Activated CD4-positive, alpha-beta memory T cell treated with anti-CD3 and anti-CD28 coated beads for 36 hours (primary cell): Measurements from ENCODE around the gene CEP295NL. TPM values are rescaled to one million over a fixed set of nuclear protein-coding genes. Genes with fewer than 3 reads are reported as not detected.

Experiments used
- CTCF ChIA-PET: fragments of 350-600 bp; sonication (Branson Sonifier 250); formaldehyde crosslinking; loops from one replicate; lab custom pipeline; 2021; ENCODE audit warnings: antibody characterized with exemption, inconsistent platforms; lab: Charles Lee
- POLR2A ChIA-PET: fragments of 350-600 bp; sonication (Branson Sonifier 250); formaldehyde crosslinking; loops from one replicate; lab custom pipeline; 2021; ENCODE audit warnings: antibody characterized with exemption; lab: Charles Lee
- DNase-seq: peaks from one replicate; pipeline ENCODE4 v3.0.0-alpha.2; 2020
- H3K27ac Mint-ChIP-seq: one replicate; pipeline ENCODE4 v1.8.0; 2021; ENCODE audit warnings: mixed read lengths
- H3K27me3 Mint-ChIP-seq: one replicate; pipeline ENCODE4 v1.8.0; 2021; ENCODE audit warnings: mixed read lengths
- H3K36me3 Mint-ChIP-seq: one replicate; pipeline ENCODE4 v1.8.0; 2021; ENCODE audit warnings: mixed read lengths
- H3K4me1 Mint-ChIP-seq: one replicate; pipeline ENCODE4 v1.8.0; 2021; ENCODE audit warnings: low read depth, mixed read lengths
- H3K4me3 Mint-ChIP-seq: one replicate; pipeline ENCODE4 v1.8.0; 2021; ENCODE audit warnings: mild to moderate bottlenecking, mixed read lengths
- H3K9me3 Mint-ChIP-seq: one replicate; pipeline ENCODE4 v1.8.0; 2021; ENCODE audit warnings: mixed read lengths
- intact Hi-C: fragments of 100-400 bp; cut with micrococcal nuclease; formaldehyde crosslinking; loops from one replicate; pipeline ENCODE4 v1.15.1; 2023
- total RNA-seq, 2 experiments: library from RNA; stranded (reverse); gene quantifications; one replicate each; pipeline ENCODE4 v1.2.3, GENCODE V29; 2021

The CEP295NL gene
- total RNA-seq, 2 experiments from 2014 or later, result not detected

GRCh38 chr17:78865682-78866390, 37.2 kb downstream of the CEP295NL start:
- no peak overlapping the region for H3K27ac Mint-ChIP-seq
- peaks cover 7% of the 10 kb centered on the region for H3K27me3 Mint-ChIP-seq
- H3K36me3 Mint-ChIP-seq, result no peaks in the 10 kb centered on the region
- H3K4me3 Mint-ChIP-seq, result no peak overlapping the region
- intact Hi-C loops, result loop anchor here (1.0 to 10.0 kb wide), 2 partner anchors 59 to 105 kb away; partner anchors contain the start of gene TIMP2
- CTCF ChIA-PET, result interaction anchor here (0.6 to 3.3 kb wide), 41 partner anchors 10 to 490 kb away, joined by 3 to 89 read pairs (median 4); partner anchors contain the start of genes CEP295NL and LGALS3BP
- no peaks in the 10 kb centered on the region for H3K9me3 Mint-ChIP-seq
- peak; percentile 78 for DNase-seq
- peaks cover 3% of the 10 kb centered on the region for H3K4me1 Mint-ChIP-seq
- POLR2A ChIA-PET, result interaction anchor here (1.2 kb wide), 1 partner anchor 106 kb away, joined by 4 read pairs; no protein-coding TSS in a partner anchor

GRCh38 chr17:78864117-78864516, 38.9 kb downstream of the CEP295NL start:
- no peak overlapping the region for H3K27ac Mint-ChIP-seq

GRCh38 chr17:78862073-78863023, 40.7 kb downstream of the CEP295NL start:
- intact Hi-C loops, result loop anchor here (10.0 kb wide), 1 partner anchor 62 kb away; the partner anchor contains the start of gene TIMP2
- peaks cover 3% of the 10 kb centered on the region for H3K4me1 Mint-ChIP-seq
- ChIA-PET CTCF (interaction anchor here (1.0 to 1.6 kb wide), 3 partner anchors 19 to 110 kb away, joined by 3 to 5 read pairs (median 5); no protein-coding TSS in a partner anchor), POLR2A (no interaction called here)
- H3K9me3 Mint-ChIP-seq, result no peaks in the 10 kb centered on the region
- no peaks in the 10 kb centered on the region for H3K36me3 Mint-ChIP-seq
- H3K4me3 Mint-ChIP-seq, result no peak overlapping the region
- no peak overlapping the region for H3K27ac Mint-ChIP-seq
- peaks cover 7% of the 10 kb centered on the region for H3K27me3 Mint-ChIP-seq
- no peak for DNase-seq

More at GRCh38 chr17:78864117-78864516, 38.9 kb downstream of the CEP295NL start:
- peaks cover 7% of the 10 kb centered on the region for H3K27me3 Mint-ChIP-seq
- CTCF ChIA-PET, result interaction anchor here (1.6 kb wide), 1 partner anchor 107 kb away, joined by 5 read pairs; no protein-coding TSS in a partner anchor
- no peak for DNase-seq
- no peak overlapping the region for H3K4me3 Mint-ChIP-seq
- intact Hi-C loops, result loop anchor here (10.0 kb wide), 1 partner anchor 61 kb away; the partner anchor contains the start of gene TIMP2
- H3K4me1 Mint-ChIP-seq, result peaks cover 3% of the 10 kb centered on the region
- POLR2A ChIA-PET, result no interaction called here
- H3K36me3 Mint-ChIP-seq, result no peaks in the 10 kb centered on the region
- no peaks in the 10 kb centered on the region for H3K9me3 Mint-ChIP-seq

GRCh38 chr17:78861229-78861628, 41.8 kb downstream of the CEP295NL start:
- Mint-ChIP-seq H3K9me3 (no peaks in the 10 kb centered on the region), H3K4me1 (peaks cover 3% of the 10 kb centered on the region), H3K4me3 (no peak overlapping the region), H3K36me3 (no peaks in the 10 kb centered on the region), H3K27ac (no peak overlapping the region), H3K27me3 (peaks cover 7% of the 10 kb centered on the region)
- ChIA-PET POLR2A (no interaction called here), CTCF (interaction anchor here (0.7 kb wide), 1 partner anchor 13 kb away, joined by 3 read pairs; no protein-coding TSS in a partner anchor)
- DNase-seq, result no peak
- intact Hi-C loops, result loop anchor here (10.0 kb wide), 1 partner anchor 64 kb away; the partner anchor contains the start of gene TIMP2

GRCh38 chr17:78859051-78859450, 44.0 kb downstream of the CEP295NL start:
- CTCF ChIA-PET, result interaction anchor here (1.5 kb wide), 1 partner anchor 112 kb away, joined by 6 read pairs; no protein-coding TSS in a partner anchor
- no peaks in the 10 kb centered on the region for H3K4me1 Mint-ChIP-seq

GRCh38 chr17:78857266-78857665, 45.7 kb downstream of the CEP295NL start:
- Mint-ChIP-seq H3K36me3 (no peaks in the 10 kb centered on the region), H3K27me3 (no peaks in the 10 kb centered on the region), H3K4me3 (no peak overlapping the region), H3K27ac (no peak overlapping the region), H3K4me1 (no peaks in the 10 kb centered on the region), H3K9me3 (no peaks in the 10 kb centered on the region)
- intact Hi-C loops, result no loop called here
- DNase-seq, result no peak
- ChIA-PET POLR2A (no interaction called here), CTCF (interaction anchor here (0.7 kb wide), 1 partner anchor 14 kb away, joined by 3 read pairs; no protein-coding TSS in a partner anchor)

More at GRCh38 chr17:78859051-78859450, 44.0 kb downstream of the CEP295NL start:
- no peaks in the 10 kb centered on the region for H3K9me3 Mint-ChIP-seq
- intact Hi-C loops, result no loop called here
- H3K36me3 Mint-ChIP-seq, result no peaks in the 10 kb centered on the region
- DNase-seq, result no peak
- peaks cover 4% of the 10 kb centered on the region for H3K27me3 Mint-ChIP-seq
- no peak overlapping the region for H3K4me3 Mint-ChIP-seq
- no peak overlapping the region for H3K27ac Mint-ChIP-seq
- POLR2A ChIA-PET, result no interaction called here

GRCh38 chr17:78855561-78856165, 47.3 kb downstream of the CEP295NL start:
- POLR2A ChIA-PET, result no interaction called here

GRCh38 chr17:78854508-78854907, 48.5 kb downstream of the CEP295NL start:
- intact Hi-C loops, result no loop called here
- Mint-ChIP-seq H3K36me3 (no peaks in the 10 kb centered on the region), H3K4me1 (no peaks in the 10 kb centered on the region), H3K27me3 (no peaks in the 10 kb centered on the region), H3K27ac (no peak overlapping the region), H3K9me3 (no peaks in the 10 kb centered on the region), H3K4me3 (no peak overlapping the region)
- ChIA-PET CTCF (interaction anchor here (0.6 to 2.0 kb wide), 3 partner anchors 11 to 64 kb away, joined by 3 to 13 read pairs (median 5); no protein-coding TSS in a partner anchor), POLR2A (no interaction called here)
- DNase-seq, result no peak

More at GRCh38 chr17:78855561-78856165, 47.3 kb downstream of the CEP295NL start:
- Mint-ChIP-seq H3K4me3 (no peak overlapping the region), H3K36me3 (no peaks in the 10 kb centered on the region), H3K9me3 (no peaks in the 10 kb centered on the region), H3K27ac (peak overlapping the region; percentile 23), H3K4me1 (no peaks in the 10 kb centered on the region), H3K27me3 (no peaks in the 10 kb centered on the region)
- CTCF ChIA-PET, result interaction anchor here (1.1 to 2.0 kb wide), 2 partner anchors 10 kb away, joined by 8 to 13 read pairs; no protein-coding TSS in a partner anchor
- intact Hi-C loops, result no loop called here
- no peak for DNase-seq

- ChIA-PET POLR2A (no interaction called here), CTCF (interaction anchor here (0.6 to 2.0 kb wide), 3 partner anchors 11 to 65 kb away, joined by 3 to 13 read pairs (median 5); no protein-coding TSS in a partner anchor)
- H3K4me1 Mint-ChIP-seq, result no peaks in the 10 kb centered on the region
- intact Hi-C loops, result no loop called here
- no peak overlapping the region for H3K27ac Mint-ChIP-seq
- H3K9me3 Mint-ChIP-seq, result no peaks in the 10 kb centered on the region
- DNase-seq, result no peak
- H3K4me3 Mint-ChIP-seq, result no peak overlapping the region
- H3K27me3 Mint-ChIP-seq, result no peaks in the 10 kb centered on the region
- no peaks in the 10 kb centered on the region for H3K36me3 Mint-ChIP-seq
These were observed 49.0 kb downstream of the CEP295NL start for GRCh38 chr17:78853926-78854394.

- no peaks in the 10 kb centered on the region for H3K9me3 Mint-ChIP-seq
- CTCF ChIA-PET, result interaction anchor here (1.0 to 2.9 kb wide), 5 partner anchors 9 to 382 kb away, joined by 3 to 14 read pairs (median 3); no protein-coding TSS in a partner anchor
- no peaks in the 10 kb centered on the region for H3K4me1 Mint-ChIP-seq
- DNase-seq, result no peak
- intact Hi-C loops, result no loop called here
- no peak overlapping the region for H3K4me3 Mint-ChIP-seq
- H3K36me3 Mint-ChIP-seq, result no peaks in the 10 kb centered on the region
- no peaks in the 10 kb centered on the region for H3K27me3 Mint-ChIP-seq
- POLR2A ChIA-PET, result no interaction called here
- no peak overlapping the region for H3K27ac Mint-ChIP-seq
These were observed 50.3 kb downstream of the CEP295NL start for GRCh38 chr17:78852709-78853121.

- no peak overlapping the region for H3K4me3 Mint-ChIP-seq
- CTCF ChIA-PET, result interaction anchor here (0.9 kb wide), 1 partner anchor 12 kb away, joined by 3 read pairs; no protein-coding TSS in a partner anchor
- no peak for DNase-seq
- POLR2A ChIA-PET, result no interaction called here
- H3K9me3 Mint-ChIP-seq, result no peaks in the 10 kb centered on the region
- peaks cover 5% of the 10 kb centered on the region for H3K4me1 Mint-ChIP-seq
- intact Hi-C loops, result loop anchor here (10.0 kb wide), 1 partner anchor 404 kb away; no protein-coding TSS in a partner anchor
- H3K36me3 Mint-ChIP-seq, result no peaks in the 10 kb centered on the region
- H3K27me3 Mint-ChIP-seq, result no peaks in the 10 kb centered on the region
- H3K27ac Mint-ChIP-seq, result no peak overlapping the region
These were observed 54.0 kb downstream of the CEP295NL start for GRCh38 chr17:78849026-78849425.
